ENCODE data around the gene CACNA1G. TPM values are rescaled to one million over a fixed set of nuclear protein-coding genes. Genes with fewer than 3 reads are reported as not detected.

CACNA1G gene
- total RNA-seq, 6 donors from 2014 or later, result under 0.01 to 0.37 (median 0.11) TPM; not detected in 2

GRCh38 chr17:50551433-50551815 lies 9.1 kb upstream of the CACNA1G start:
- no peak for DNase-seq

GRCh38 chr17:50551884-50552283 lies 8.6 kb upstream of the CACNA1G start:
- Histone ChIP-seq H3K27ac (no peak overlapping the region), H3K9me3 (no peaks in the 10 kb centered on the region), H3K4me3 (no peak overlapping the region), H3K36me3 (peaks cover 0 to 22% (median 11%) of the 10 kb centered on the region in 4 donors), H3K4me1 (peaks cover 8 to 19% (median 9%) of the 10 kb centered on the region in 4 donors), H3K27me3 (no peaks in the 10 kb centered on the region)
- TF ChIP-seq POLR2AphosphoS5 (IDR thresholded peaks at IDR 0.05), result no peak
- no peak for TF ChIP-seq POLR2A (IDR thresholded peaks at IDR 0.05)
- TF ChIP-seq EP300 (IDR thresholded peaks at IDR 0.05), result no peak
- no peak for TF ChIP-seq CTCF (IDR thresholded peaks at IDR 0.05)
- ATAC-seq (ENCODE audit: low FRiP score in 2 of 2), result no peak
- no peak for DNase-seq
- 94 to 95% methylated on average over 12 of the region's 12 CpGs for WGBS, 2 donors

More at GRCh38 chr17:50551433-50551815, 9.1 kb upstream of the CACNA1G start:
- WGBS, 2 donors, result 86 to 93% methylated on average over 6 to 8 of the region's 8 CpGs
- no peak for TF ChIP-seq POLR2A (IDR thresholded peaks at IDR 0.05)
- H3K27ac ChIP-seq, result no peak overlapping the region
- peaks cover 12 to 24% (median 13%) of the 10 kb centered on the region in 4 donors for H3K4me1 ChIP-seq
- no peaks in the 10 kb centered on the region for H3K9me3 ChIP-seq
- peaks cover 0 to 22% (median 11%) of the 10 kb centered on the region in 4 donors for H3K36me3 ChIP-seq
- ATAC-seq (ENCODE audit: low FRiP score in 2 of 2), result no peak
- no peaks in the 10 kb centered on the region for H3K27me3 ChIP-seq
- no peak overlapping the region for H3K4me3 ChIP-seq

GRCh38 chr17:50554201-50554600 lies 6.3 kb upstream of the CACNA1G start:
- peaks cover 0 to 8% (median 4%) of the 10 kb centered on the region in 4 donors for H3K27me3 ChIP-seq
- no peaks in the 10 kb centered on the region for H3K9me3 ChIP-seq
- 92% methylated on average over 17 of the region's 17 CpGs; no CpG with 5 or more reads in 1 of the 2 donors for WGBS, 2 donors
- TF ChIP-seq POLR2A (IDR thresholded peaks at IDR 0.05) (no peak), POLR2AphosphoS5 (IDR thresholded peaks at IDR 0.05) (no peak), EP300 (IDR thresholded peaks at IDR 0.05) (no peak), CTCF (IDR thresholded peaks at IDR 0.05) (no peak)
- no peak for DNase-seq
- no peak overlapping the region for H3K27ac ChIP-seq
- H3K4me3 ChIP-seq, result no peak overlapping the region
- H3K36me3 ChIP-seq, result peaks cover 0 to 22% (median 11%) of the 10 kb centered on the region in 4 donors
- peaks cover 8 to 20% (median 11%) of the 10 kb centered on the region in 4 donors for H3K4me1 ChIP-seq
- no peak for ATAC-seq (ENCODE audit: low FRiP score in 2 of 2)

GRCh38 chr17:50556803-50557202 lies 3.7 kb upstream of the CACNA1G start:
- H3K9me3 ChIP-seq, result no peaks in the 10 kb centered on the region
- peaks cover 34 to 39% (median 36%) of the 10 kb centered on the region in 4 donors for H3K4me1 ChIP-seq
- TF ChIP-seq POLR2A (IDR thresholded peaks at IDR 0.05) (no peak), CTCF (IDR thresholded peaks at IDR 0.05) (no peak), POLR2AphosphoS5 (IDR thresholded peaks at IDR 0.05) (no peak), EP300 (IDR thresholded peaks at IDR 0.05) (no peak)
- peaks cover 0 to 34% (median 22%) of the 10 kb centered on the region in 4 donors for H3K27me3 ChIP-seq
- H3K27ac ChIP-seq, result no peak overlapping the region
- H3K4me3 ChIP-seq, result no peak overlapping the region
- ATAC-seq (ENCODE audit: low FRiP score in 2 of 2) (no peak), DNase-seq (no peak)
- 67% methylated on average over 2 to 5 of the region's 5 CpGs for WGBS, 2 donors
- H3K36me3 ChIP-seq, result peaks cover 0 to 11% (median 9%) of the 10 kb centered on the region in 4 donors

- WGBS, 2 donors, result 86 to 91% methylated on average over 4 of the region's 4 CpGs
Measured at GRCh38 chr17:50557630-50558029, 2.9 kb upstream of the CACNA1G start.

More at GRCh38 chr17:50557630-50558029, 2.9 kb upstream of the CACNA1G start:
- ATAC-seq (ENCODE audit: low FRiP score in 2 of 2), result no peak
- Histone ChIP-seq H3K27ac (no peak overlapping the region), H3K4me3 (no peak overlapping the region), H3K27me3 (peaks cover 0 to 40% (median 30%) of the 10 kb centered on the region in 4 donors), H3K9me3 (no peaks in the 10 kb centered on the region), H3K36me3 (peaks cover 0 to 11% (median 9%) of the 10 kb centered on the region in 4 donors), H3K4me1 (peaks cover 38 to 47% (median 41%) of the 10 kb centered on the region in 4 donors)
- DNase-seq, result no peak
- TF ChIP-seq POLR2A (IDR thresholded peaks at IDR 0.05) (no peak), CTCF (IDR thresholded peaks at IDR 0.05) (no peak)
